ENCODE results near the gene DTYMK. TPM values are rescaled to one million over a fixed set of nuclear protein-coding genes. Genes with fewer than 3 reads are reported as not detected.

Gene DTYMK
- total RNA-seq, 1 donor from 2014 or later, result 26.1 TPM

DNA sequence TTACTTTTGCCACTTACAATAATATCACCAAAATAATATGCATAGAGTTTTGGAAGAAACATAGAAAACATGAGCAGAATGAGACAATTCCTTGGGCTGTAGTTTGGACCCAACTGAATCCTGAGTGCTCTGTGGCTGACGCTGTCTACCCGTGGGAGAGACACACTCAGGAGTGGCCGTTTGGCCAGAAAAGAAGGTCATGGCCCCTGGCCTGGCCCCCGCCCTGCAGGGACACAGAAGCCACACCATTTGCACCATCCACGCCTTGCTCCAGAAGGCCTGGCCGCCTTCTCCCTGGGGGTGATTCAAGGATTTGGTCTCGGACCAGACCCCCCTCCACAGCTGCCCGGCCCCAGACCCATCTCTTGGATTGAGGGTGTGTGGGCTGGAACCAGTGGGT, 41.4 kb upstream of the DTYMK start:
- H3K27me3 Mint-ChIP-seq (ENCODE audit: low read depth, unreplicated experiment), result peaks cover 2% of the 10 kb centered on the region
- no peak for DNase-seq (ENCODE audit: low read depth)
- H3K9me3 Mint-ChIP-seq (ENCODE audit: unreplicated experiment), result peaks cover 6% of the 10 kb centered on the region
- no peak overlapping the region for H3K9ac ChIP-seq (ENCODE audit: low read length)
- no peaks in the 10 kb centered on the region for H3K79me2 ChIP-seq (ENCODE audit: insufficient read depth, low read length)
- no peak for FAIRE-seq
- no peak overlapping the region for H3K4me3 ChIP-seq (ENCODE audit: insufficient read depth, low read depth, low read length)
- TF ChIP-seq EZH2 (IDR thresholded peaks at IDR 0.05; ENCODE audit: insufficient read depth, low read length) (no peak), CTCF (IDR thresholded peaks at IDR 0.05; ENCODE audit: insufficient read depth, low read depth, low read length) (no peak)
- no peaks in the 10 kb centered on the region for H3K27me3 ChIP-seq (ENCODE audit: insufficient read depth, low read length)
- no peak overlapping the region for H3K4me3 Mint-ChIP-seq (ENCODE audit: unreplicated experiment)
- H3K4me2 ChIP-seq (ENCODE audit: low read length), result no peak overlapping the region
- peaks cover under 1% of the 10 kb centered on the region for H3K9me3 ChIP-seq (ENCODE audit: insufficient read depth, low read depth, low read length)
- H4K20me1 ChIP-seq (ENCODE audit: insufficient read depth, low read length), result no peaks in the 10 kb centered on the region
- peaks cover 5% of the 10 kb centered on the region for H3K36me3 ChIP-seq (ENCODE audit: insufficient read depth, low read length)
- H3K27ac Mint-ChIP-seq (ENCODE audit: unreplicated experiment), result no peak overlapping the region
- no peak overlapping the region for H2AFZ ChIP-seq (ENCODE audit: low read depth, low read length)
- H3K4me1 Mint-ChIP-seq (ENCODE audit: low read depth, unreplicated experiment), result no peaks in the 10 kb centered on the region
- no peaks in the 10 kb centered on the region for H3K4me1 ChIP-seq (ENCODE audit: insufficient read depth, low read length)
- peaks cover 15% of the 10 kb centered on the region for H3K36me3 Mint-ChIP-seq (ENCODE audit: low read depth, unreplicated experiment)
- H3K27ac ChIP-seq (ENCODE audit: low read depth, low read length), result no peak overlapping the region

DNA sequence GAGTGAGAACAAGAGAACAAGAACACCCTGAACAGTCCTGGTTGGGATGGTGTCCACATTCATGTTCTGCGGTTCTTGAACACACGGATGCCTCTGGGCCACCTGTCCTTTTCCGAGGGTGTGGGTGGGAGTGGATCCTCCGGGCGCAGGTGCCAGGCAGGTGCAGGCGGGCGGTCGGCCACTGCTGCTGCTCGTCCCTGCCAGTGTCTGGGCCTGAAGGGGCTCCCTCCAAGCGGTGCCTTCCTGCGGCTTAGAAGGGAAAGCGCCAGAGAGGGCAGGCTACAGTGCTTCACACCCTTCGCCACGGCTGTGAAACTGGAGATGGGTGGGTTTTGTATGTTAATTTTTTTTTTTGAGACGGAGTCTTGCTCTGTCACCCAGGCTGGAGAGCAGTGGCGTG, 39.8 kb upstream of the DTYMK start:
- peaks cover 13% of the 10 kb centered on the region for H3K9me3 Mint-ChIP-seq (ENCODE audit: unreplicated experiment)
- no peak for TF ChIP-seq EZH2 (IDR thresholded peaks at IDR 0.05; ENCODE audit: insufficient read depth, low read length)
- no peak for TF ChIP-seq CTCF (IDR thresholded peaks at IDR 0.05; ENCODE audit: insufficient read depth, low read depth, low read length)
- peaks cover 2% of the 10 kb centered on the region for H3K27me3 Mint-ChIP-seq (ENCODE audit: low read depth, unreplicated experiment)
- no peaks in the 10 kb centered on the region for H3K79me2 ChIP-seq (ENCODE audit: insufficient read depth, low read length)
- no peak overlapping the region for H3K4me3 Mint-ChIP-seq (ENCODE audit: unreplicated experiment)
- H3K9ac ChIP-seq (ENCODE audit: low read length), result no peak overlapping the region
- no peak overlapping the region for H3K27ac ChIP-seq (ENCODE audit: low read depth, low read length)
- H3K27me3 ChIP-seq (ENCODE audit: insufficient read depth, low read length), result no peaks in the 10 kb centered on the region
- no peaks in the 10 kb centered on the region for H4K20me1 ChIP-seq (ENCODE audit: insufficient read depth, low read length)
- DNase-seq (ENCODE audit: low read depth) (no peak), FAIRE-seq (no peak)
- H2AFZ ChIP-seq (ENCODE audit: low read depth, low read length), result no peak overlapping the region
- peaks cover 5% of the 10 kb centered on the region for H3K9me3 ChIP-seq (ENCODE audit: insufficient read depth, low read depth, low read length)
- no peak overlapping the region for H3K4me3 ChIP-seq (ENCODE audit: insufficient read depth, low read depth, low read length)
- H3K36me3 Mint-ChIP-seq (ENCODE audit: low read depth, unreplicated experiment), result peaks cover 29% of the 10 kb centered on the region
- H3K36me3 ChIP-seq (ENCODE audit: insufficient read depth, low read length), result peaks cover 5% of the 10 kb centered on the region
- H3K27ac Mint-ChIP-seq (ENCODE audit: unreplicated experiment), result no peak overlapping the region
- no peak overlapping the region for H3K4me2 ChIP-seq (ENCODE audit: low read length)
- H3K4me1 ChIP-seq (ENCODE audit: insufficient read depth, low read length), result no peaks in the 10 kb centered on the region
- no peaks in the 10 kb centered on the region for H3K4me1 Mint-ChIP-seq (ENCODE audit: low read depth, unreplicated experiment)

GRCh38 chr2:241724975-241725870, 38.6 kb upstream of the DTYMK start:
- H3K36me3 Mint-ChIP-seq (ENCODE audit: low read depth, unreplicated experiment), result peaks cover 37% of the 10 kb centered on the region
- Histone ChIP-seq H3K27ac (ENCODE audit: low read depth, low read length) (no peak overlapping the region), H3K9ac (ENCODE audit: low read length) (no peak overlapping the region), H2AFZ (ENCODE audit: low read depth, low read length) (no peak overlapping the region), H3K36me3 (ENCODE audit: insufficient read depth, low read length) (peaks cover 5% of the 10 kb centered on the region), H3K9me3 (ENCODE audit: insufficient read depth, low read depth, low read length) (peaks cover 5% of the 10 kb centered on the region), H3K79me2 (ENCODE audit: insufficient read depth, low read length) (no peaks in the 10 kb centered on the region), H3K4me2 (ENCODE audit: low read length) (no peak overlapping the region), H4K20me1 (ENCODE audit: insufficient read depth, low read length) (no peaks in the 10 kb centered on the region), H3K4me3 (ENCODE audit: insufficient read depth, low read depth, low read length) (no peak overlapping the region), H3K4me1 (ENCODE audit: insufficient read depth, low read length) (no peaks in the 10 kb centered on the region), H3K27me3 (ENCODE audit: insufficient read depth, low read length) (no peaks in the 10 kb centered on the region)
- H3K4me1 Mint-ChIP-seq (ENCODE audit: low read depth, unreplicated experiment), result no peaks in the 10 kb centered on the region
- H3K4me3 Mint-ChIP-seq (ENCODE audit: unreplicated experiment), result no peak overlapping the region
- FAIRE-seq, result no peak
- no peak overlapping the region for H3K27ac Mint-ChIP-seq (ENCODE audit: unreplicated experiment)
- no peaks in the 10 kb centered on the region for H3K27me3 Mint-ChIP-seq (ENCODE audit: low read depth, unreplicated experiment)
- H3K9me3 Mint-ChIP-seq (ENCODE audit: unreplicated experiment), result peaks cover 13% of the 10 kb centered on the region
- TF ChIP-seq EZH2 (IDR thresholded peaks at IDR 0.05; ENCODE audit: insufficient read depth, low read length) (no peak), CTCF (IDR thresholded peaks at IDR 0.05; ENCODE audit: insufficient read depth, low read depth, low read length) (no peak)
- no peak for DNase-seq (ENCODE audit: low read depth)
